Measurements from ENCODE around the gene GRB10.

Gene GRB10

GRCh38 chr7:50637725-50638643, 144.7 kb downstream of the GRB10 start:
- no peak for DNase-seq (ENCODE audit: low read depth in 3 of 3)

DNA sequence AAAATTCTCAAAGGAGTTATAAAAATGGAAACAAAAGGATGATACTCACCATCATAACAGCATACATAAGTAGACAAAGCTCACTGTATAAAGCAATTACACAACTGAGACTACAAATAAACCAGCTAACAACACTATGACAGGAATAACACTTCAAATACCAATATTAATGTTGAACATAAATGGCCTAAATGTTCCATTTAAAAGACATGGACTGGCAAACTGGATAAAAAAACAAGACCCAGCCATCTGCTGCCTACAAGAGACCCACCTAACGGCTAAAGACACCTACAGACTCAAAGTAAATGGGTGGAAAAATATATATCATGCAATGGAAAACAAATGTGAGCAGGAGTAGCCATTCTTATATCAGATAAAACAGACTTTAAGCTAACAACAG, 148.3 kb downstream of the GRB10 start:
- DNase-seq (ENCODE audit: low read depth in 3 of 3) = no peak

- DNase-seq (ENCODE audit: low read depth in 3 of 3) = no peak
Observed at GRCh38 chr7:50633414-50633710, 149.3 kb downstream of the GRB10 start.

DNA sequence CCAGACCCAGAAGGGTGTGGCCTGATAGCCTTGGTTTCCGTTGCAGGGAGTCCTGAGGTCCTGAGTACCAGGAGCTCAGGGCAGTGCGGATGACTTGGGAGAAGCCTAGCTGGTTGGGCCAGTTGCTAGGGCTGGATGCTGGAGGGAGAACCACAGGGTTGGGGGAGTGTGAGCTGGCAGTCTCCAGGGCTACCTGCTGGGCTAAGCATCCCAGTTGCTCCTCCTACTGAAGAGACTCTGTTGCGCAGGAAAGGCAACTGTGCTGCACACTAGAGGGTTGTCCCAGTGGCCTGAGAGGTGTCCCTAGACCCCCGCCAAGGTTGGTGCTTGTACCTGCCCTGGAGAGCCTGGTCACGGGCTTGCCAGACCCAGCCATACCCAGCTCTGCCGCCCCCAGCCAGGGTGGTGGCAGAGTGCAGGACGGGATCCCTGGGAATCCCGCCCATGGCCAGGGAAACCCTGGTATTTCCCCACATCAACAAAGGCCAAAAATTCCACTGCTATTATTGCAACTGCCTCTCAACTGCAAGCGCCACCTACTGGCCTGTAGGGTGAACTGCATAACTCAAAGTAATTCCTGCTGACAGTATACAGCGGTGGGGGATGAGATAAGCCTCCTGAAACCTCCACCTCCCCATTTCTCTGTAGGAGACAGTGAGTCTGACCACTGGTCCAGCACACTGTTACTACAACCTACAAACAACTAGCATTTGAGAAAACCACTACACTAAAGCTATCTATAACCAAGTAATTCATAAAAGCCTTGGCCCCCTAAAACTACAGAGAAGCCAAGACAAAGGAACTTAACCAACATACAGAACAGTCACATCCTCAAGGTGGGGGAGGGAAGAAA, 149.9 kb downstream of the GRB10 start:
- DNase-seq (ENCODE audit: low read depth in 3 of 3) = peak; percentile 21 to 43 (median 43)

- DNase-seq (ENCODE audit: low read depth in 3 of 3) = no peak
Observed at GRCh38 chr7:50631639-50632038, 151.1 kb downstream of the GRB10 start.

- no peak for DNase-seq (ENCODE audit: low read depth in 3 of 3)
Observed at GRCh38 chr7:50631100-50631499, 151.6 kb downstream of the GRB10 start.

DNA sequence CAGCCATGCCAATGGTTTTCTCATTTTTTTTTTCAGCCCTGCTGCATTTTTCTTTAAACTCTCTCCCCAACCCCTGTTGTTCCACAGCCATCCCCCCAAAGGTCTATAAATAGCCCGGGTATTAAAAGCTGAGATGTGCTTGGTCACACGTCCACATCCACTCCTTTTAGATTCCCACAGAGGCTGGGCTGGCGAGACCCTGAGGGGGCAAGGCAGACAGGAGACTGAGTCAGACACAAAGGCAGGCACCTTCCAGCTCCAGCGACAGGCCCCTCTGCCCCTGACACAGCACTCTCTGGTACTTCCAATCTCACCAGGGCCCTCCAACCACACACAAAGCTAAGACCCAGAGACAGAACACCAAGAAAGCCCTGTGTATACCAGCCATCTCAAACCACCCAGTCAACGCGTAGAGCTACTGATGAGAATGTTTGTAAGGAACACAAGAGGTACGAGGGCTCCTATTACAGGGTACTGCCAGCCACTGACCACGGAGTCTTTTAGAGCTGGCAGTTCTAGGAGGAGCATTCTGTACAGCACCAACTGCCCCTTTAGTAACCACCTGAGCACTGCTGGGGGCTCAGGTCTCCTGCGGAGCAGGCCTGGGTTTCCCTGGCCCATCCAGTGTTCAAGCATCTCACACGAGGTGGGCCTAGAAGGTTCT, 153.3 kb downstream of the GRB10 start:
- no peak for DNase-seq (ENCODE audit: low read depth in 3 of 3)

DNA sequence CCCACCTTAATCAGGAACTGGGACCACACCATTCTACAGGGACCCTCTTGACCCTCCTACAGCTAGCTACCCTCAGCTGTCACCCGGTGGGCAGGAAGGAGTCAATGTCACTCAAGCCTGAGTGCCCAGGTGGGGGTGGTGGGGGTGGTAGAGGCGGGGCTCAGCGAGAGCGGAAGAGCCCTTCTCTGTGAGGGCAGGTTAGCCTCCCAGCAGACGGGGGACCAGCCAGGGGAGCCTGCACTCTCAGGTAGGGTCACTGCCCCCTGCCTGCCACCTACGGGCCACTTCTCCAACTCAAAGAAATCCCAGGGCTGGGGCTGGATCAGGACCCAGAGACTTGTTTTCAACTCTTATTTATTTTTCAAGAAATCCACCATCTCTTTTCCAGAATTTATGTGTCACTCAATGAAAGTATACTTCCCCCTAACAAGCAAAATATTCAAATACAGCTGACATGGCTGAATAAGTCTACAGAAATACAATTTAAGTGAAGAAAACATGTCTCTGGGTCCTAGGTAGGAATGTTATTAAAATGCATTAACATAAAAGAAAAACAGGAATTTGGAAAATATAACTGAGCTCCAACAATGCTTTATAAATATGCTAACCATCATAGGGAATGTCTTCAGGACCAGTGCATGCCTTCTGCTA, 154.1 kb downstream of the GRB10 start:
- DNase-seq (ENCODE audit: low read depth in 3 of 3) = no peak

DNA sequence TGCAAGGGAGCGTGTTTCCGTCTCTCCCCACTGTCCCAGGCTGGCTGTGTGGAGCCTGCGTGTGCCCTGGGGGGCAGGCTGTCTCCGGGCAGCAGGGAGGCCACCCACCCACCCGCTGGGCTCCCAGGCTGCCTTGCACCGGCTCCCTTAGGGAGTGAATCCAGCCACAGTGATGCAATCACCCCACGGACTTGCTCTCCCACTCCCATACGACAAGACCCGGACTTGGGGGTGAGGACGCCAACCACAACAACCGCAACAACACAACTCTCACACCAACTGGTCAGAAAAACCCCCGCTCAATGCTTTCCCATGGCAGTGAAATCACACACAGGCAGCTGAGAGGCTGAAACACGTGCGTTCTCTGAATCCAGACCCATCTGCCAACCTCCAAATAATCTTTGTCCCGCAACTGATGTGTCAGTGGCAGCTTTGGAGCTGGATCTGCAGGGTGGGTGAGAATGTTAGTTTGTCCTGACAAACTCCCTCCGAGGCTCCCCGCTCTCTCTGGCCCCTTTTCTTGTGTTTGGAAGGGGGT, 154.8 kb downstream of the GRB10 start:
- no peak for DNase-seq (ENCODE audit: low read depth in 3 of 3)

- DNase-seq (ENCODE audit: low read depth in 3 of 3) = no peak
Observed at GRCh38 chr7:50626286-50626685, 156.4 kb downstream of the GRB10 start.

- DNase-seq (ENCODE audit: low read depth in 3 of 3) = no peak
Observed at GRCh38 chr7:50625360-50625759, 157.3 kb downstream of the GRB10 start.

DNA sequence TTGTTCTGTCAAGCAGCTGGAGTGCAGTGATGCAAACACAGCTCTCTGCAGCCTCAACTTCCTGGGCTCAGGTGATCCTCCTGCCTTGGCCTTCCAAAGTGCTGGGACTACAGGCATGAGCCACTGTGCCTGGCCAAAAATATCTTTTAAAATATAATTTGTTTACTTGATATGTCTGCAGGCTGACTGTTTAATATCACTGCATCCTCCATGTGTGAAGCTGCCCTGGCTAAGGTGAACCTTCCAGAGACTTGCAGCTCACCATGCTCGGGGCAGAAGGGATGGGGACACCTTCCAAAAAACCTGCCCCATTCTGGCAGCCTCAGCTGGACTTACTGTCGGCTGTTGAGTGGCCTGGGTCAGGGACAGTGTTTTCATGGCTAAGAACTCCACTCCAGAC, 159.9 kb downstream of the GRB10 start:
- no peak for DNase-seq (ENCODE audit: low read depth in 3 of 3)

DNA sequence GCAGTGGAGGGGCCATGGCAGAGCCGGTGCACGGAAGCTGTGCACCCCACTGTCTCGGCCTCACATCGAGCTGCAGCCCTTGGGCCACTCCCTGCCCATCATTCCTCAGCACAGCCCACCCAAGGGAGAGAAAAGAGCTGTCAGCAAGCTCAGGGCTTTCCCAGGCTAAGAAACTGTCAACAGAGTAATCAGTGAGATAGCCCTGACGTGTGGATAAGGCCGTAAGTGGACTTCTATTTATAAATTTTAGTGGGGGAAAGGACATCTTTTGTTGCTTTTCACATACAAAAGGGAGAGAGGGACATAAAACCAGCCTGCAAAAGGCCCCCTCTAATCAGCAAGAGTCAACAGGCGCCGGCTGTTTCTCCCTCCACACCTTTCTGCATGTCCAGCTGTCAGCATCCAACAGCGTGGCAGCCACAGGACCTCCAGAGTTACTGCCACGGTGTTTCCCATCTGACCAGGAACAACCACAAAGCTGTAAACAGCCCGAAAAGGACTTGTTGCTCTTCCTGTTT, 160.7 kb downstream of the GRB10 start:
- DNase-seq (ENCODE audit: low read depth in 3 of 3) = no peak

DNA sequence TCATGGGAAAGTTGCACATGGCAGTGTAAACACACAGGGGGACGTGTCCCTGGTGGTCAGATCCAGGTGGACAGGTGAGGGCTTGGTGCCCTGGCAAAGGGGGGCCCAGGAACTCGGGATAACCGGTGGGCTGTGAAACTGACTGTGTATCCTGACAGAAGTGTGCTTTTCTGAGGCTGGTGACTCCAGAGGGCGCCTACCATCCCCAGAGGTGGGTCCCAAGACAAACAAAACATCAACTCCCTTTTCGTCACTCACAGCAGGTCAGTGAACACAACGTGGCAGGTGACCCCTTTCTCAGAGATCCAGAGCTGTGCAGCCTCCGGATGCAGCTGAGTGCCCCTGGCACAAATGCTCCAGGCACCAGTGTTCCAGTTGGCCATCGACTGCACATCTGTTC, 161.5 kb downstream of the GRB10 start:
- no peak for DNase-seq (ENCODE audit: low read depth in 3 of 3)

DNA sequence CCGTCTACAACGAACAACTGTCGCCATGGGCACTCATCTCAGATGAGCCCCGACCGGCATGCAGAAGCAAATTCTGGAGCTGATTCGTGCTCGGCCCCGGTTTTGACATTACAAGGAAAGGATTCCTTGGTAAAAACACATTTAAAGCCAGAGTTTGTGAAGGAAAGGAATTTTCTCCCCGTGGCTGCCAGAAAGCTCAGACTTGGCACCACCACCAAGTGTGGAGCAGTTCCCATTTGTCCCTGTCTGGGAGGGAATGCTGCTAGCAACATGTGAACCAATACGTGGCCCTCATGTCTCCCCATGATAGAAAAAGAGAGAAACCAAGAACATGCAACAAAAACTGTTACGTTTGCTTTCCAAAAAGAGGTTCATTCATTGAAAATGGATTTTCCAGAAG, 162.3 kb downstream of the GRB10 start:
- DNase-seq (ENCODE audit: low read depth in 3 of 3) = no peak

DNA sequence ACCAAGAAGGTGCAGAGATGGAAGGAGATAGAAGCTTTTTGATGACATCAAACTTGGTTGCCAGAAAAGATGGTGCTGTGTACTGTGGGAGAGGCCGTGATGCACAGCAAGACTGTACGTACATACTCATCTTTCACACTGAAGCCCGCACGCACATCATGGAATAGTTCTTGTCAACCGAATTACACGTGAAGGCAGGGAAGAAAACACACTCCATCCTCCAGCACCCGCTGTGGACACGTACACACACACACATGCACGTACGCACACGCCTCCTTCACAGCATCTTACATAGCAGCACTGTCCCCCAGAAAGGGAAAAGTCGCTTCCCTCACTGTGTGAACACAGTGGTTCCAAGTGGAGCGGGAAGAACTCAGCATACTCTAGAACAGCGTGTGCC, 163.0 kb downstream of the GRB10 start:
- DNase-seq (ENCODE audit: low read depth in 3 of 3) = no peak

DNA sequence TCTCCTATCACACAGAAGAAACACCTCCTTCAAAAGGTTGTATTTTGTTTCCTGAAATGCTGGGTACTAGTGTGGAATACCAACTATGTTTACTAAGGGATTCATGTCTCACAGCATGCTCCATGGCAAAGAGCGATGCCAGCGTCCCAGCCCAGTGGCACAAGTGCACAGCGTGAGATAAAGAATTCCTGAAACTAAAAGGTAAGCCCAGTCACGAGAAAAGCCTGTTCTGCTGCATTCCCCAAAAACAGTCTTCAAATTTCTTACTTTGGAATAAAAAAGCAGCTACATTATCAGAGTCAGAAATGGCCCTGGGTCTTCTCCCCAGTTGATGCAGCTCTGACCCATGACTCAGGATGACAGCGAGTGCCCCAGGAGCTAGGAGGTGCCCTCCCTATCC, 164.4 kb downstream of the GRB10 start:
- DNase-seq (ENCODE audit: low read depth in 3 of 3) = no peak

DNA sequence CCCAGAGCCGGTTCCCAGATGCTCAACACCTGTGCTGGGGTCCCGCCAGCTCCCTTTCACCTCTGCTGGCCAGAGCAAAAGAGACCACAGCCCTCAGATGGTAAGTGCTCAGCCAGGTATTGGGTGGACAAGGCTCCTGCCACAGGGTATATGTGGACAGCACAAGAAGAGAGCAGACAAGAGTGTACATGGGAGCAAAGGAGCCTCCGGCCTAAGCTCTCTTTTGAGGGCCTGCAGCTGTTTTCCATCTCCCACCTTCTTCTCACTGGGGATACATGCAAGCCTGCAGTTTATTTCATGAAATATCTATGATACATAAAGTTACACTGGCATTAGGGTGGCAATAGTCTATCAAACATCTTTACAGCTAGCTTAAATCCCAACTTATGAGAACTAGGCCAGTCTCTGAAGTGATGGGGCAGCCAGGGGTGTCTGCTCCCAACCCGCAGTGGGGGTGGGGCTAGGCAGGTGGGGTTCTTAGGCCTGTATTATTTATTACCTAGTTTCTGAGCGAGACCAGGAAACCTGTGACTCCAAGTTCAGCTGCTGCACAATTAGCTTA, 167.1 kb downstream of the GRB10 start:
- DNase-seq (ENCODE audit: low read depth in 3 of 3) = no peak

DNA sequence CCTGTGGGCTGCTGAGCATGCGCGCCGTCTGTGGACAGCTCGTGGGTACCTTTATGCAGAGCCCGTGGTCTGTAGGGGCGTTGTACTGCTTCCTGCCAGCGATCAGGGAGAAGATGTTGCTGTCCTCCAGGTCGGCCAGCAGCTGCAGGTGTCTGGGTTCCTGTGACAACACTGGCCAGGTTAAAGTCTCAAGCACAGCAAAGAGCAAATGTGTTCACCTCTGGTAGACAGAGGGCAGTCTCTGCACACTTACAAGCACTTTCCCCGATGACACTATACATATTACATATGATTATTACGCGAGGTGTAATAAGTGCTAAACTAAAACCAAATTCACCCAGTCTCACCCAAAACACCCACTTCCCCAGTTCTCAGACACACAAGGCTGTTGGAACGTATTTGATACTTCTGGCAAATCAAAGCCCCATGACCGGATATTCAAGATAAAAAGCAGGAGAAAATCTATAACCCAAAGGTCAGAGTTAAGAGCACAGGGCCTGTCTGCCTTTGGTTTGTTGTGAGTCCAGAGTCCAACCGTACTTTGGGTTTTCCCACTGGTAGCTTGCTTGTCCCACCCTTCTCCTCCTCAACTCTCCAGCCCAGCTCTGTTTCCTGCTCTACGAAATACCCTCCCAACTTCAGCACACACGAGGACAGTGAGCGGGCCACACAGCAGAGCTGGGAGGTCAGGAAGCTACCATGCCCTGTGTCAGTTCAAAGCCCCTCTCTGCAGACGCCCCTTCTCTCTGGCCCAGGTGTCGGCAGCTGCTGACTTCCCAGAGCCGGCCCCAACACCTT, 167.8 kb downstream of the GRB10 start:
- no peak for DNase-seq (ENCODE audit: low read depth in 3 of 3)

- no peak for DNase-seq (ENCODE audit: low read depth in 3 of 3)
Observed at GRCh38 chr7:50613473-50613872, 169.2 kb downstream of the GRB10 start.

All from stimulated activated CD4-positive, alpha-beta T cell treated with anti-CD3 and anti-CD28 coated beads, TNF-alpha, amount 100 ng/mL, for 48 hours (primary cell).